Posterior vena cava (tissue), 2 donors: ENCODE data around the gene B4GALT1. TPM values are rescaled to one million over a fixed set of nuclear protein-coding genes. Genes with fewer than 3 reads are reported as not detected.

Source experiments
- DNase-seq: peaks from one replicate; pipeline ENCODE4 v3.0.0-alpha.2; 2020; ENCODE audit warnings: low spot score
- intact Hi-C, 2 donors: fragments of 100-400 bp; cut with DNase I; formaldehyde crosslinking; loops; one replicate each; pipeline versions ENCODE4 v1.14.1 to v1.14.2; 2022 to 2023
- long read RNA-seq, 2 donors: library from polyadenylated mRNA; unstranded; transcript quantifications; one replicate each; pipeline ENCODE4 v2.0.0, GENCODE V29; 2020 to 2021
- total RNA-seq, 2 donors: library from RNA; stranded (reverse); fragmentation: NEBNext Ultra II Directional; extraction: Animal tissue kit (Norgen Biotek cat#: 25700); gene quantifications; one replicate each; pipeline ENCODE4 v1.2.1, GENCODE V29; 2021
- donor health status: DM: yes; HTN: yes; CAD: no.
- donor health status: DM: yes; HTN: yes; CAD: no.

Gene B4GALT1
- 100 to 1,000 TPM in 1 of 2 donors, 10 to 100 TPM in 1; 76.8 to 107 TPM for total RNA-seq
- long read RNA-seq, donor 1, full-length matches to known transcripts = 1 of 21 reads
- long read RNA-seq, donor 1, partial matches to known transcripts = 2 of 21 reads
- long read RNA-seq, donor 1, other reads (novel, unspliced or antisense) = 18 of 21 reads
- long read RNA-seq, donor 2, full-length matches to known transcripts = 3 of 52 reads
- long read RNA-seq, donor 2, partial matches to known transcripts = 4 of 52 reads
- long read RNA-seq, donor 2, other reads (novel, unspliced or antisense) = 45 of 52 reads

GRCh38 chr9:33167084-33167971, at the start of gene B4GALT1:
Gene B4GALT1, minus strand, starts transcription at chr9:33167336. Its CDS starts 167 bp downstream, at chr9:33167169.
- intact Hi-C loops = loop anchor here in 1 of 2 donors (5.0 to 10.0 kb wide), 2 partner anchors 35 to 63 kb away; no protein-coding TSS in a partner anchor
- peak; percentile 99 for DNase-seq

DNA sequence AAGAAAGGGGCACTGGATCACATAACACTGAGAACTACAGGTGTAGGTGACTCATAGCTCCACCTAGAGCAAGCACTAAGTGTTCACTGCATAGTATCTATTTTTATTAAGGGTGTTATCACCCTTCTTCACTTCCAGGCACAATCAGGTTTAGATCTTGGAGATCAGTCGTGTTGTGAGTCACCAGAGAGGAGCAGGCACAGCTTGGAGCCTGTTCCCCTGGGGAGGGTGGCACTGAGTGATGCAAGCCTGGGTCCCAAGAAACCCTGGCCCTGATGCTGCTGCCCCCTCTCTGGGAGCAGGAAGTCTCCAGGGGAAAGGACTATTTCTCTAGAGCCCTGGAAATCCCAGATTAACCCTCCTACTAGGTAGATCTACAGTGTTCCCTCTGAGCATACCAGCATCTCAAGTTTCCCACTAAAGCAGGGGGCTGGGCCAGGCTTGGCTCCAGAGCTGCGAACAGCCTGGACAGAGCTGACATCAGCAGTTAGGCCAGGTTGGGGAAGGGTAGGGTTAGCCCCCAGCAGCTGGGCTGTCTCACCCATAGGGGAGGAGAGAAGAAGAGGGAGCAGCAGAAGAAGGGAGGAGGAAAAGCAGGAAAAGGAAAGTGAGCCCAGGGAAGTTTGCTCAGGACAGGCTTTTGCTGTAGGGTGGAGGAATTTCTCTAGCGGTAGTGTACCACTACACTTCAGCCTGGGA, 44.7 kb upstream of the B4GALT1 start:
- no peak for DNase-seq
- intact Hi-C loops = no loop called here

DNA sequence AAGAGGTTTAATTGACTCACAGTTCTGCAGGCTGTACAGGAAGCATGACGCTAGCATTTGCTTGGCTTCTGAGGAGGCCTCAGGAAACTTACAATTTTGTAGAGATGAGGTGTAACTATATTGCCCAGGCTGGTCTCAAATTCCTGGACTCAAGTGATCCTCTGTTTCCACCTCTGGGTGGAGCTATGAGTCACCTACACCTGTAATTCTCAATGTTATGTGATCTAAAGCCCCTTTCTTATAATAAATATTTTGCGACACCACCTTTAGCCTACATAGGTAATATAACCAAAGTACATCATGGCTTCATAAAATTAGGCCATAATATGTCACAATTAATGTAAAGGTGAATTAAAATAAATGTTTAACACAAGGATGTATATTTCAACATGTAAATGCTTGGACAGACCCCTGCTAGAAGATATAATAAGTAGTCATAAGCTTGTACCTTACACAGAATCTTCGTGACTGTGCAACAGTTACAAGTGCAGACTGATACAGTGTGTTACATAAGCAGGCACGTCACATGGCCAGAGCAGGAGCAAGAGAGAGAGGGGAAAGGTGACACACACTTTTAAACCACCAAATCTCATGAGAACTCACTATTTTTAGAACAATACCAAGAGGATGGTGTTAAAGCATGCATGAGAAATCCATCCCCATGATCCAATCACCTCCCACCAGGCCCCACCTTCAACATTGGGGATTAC, 43.0 kb upstream of the B4GALT1 start:
- intact Hi-C loops = no loop called here

GRCh38 chr9:33209394-33209793, 42.3 kb upstream of the B4GALT1 start:
- intact Hi-C loops = loop anchor here in 1 of 2 donors (10.0 kb wide), 1 partner anchor 55 kb away; no protein-coding TSS in a partner anchor
- DNase-seq = no peak

More for the DNA sequence above, 43.0 kb upstream of the B4GALT1 start:
- DNase-seq = no peak

GRCh38 chr9:33202552-33203201, 35.5 kb upstream of the B4GALT1 start:
- DNase-seq = peak; percentile 90
- intact Hi-C loops = loop anchor here (5.0 to 10.0 kb wide), 4 partner anchors 35 to 100 kb away; partner anchors contain the start of gene B4GALT1 (in 1 of the 2)

GRCh38 chr9:33202018-33202417, 34.9 kb upstream of the B4GALT1 start:
- intact Hi-C loops = loop anchor here (5.0 to 10.0 kb wide), 4 partner anchors 35 to 100 kb away; partner anchors contain the start of gene B4GALT1 (in 1 of the 2)
- no peak for DNase-seq

DNA sequence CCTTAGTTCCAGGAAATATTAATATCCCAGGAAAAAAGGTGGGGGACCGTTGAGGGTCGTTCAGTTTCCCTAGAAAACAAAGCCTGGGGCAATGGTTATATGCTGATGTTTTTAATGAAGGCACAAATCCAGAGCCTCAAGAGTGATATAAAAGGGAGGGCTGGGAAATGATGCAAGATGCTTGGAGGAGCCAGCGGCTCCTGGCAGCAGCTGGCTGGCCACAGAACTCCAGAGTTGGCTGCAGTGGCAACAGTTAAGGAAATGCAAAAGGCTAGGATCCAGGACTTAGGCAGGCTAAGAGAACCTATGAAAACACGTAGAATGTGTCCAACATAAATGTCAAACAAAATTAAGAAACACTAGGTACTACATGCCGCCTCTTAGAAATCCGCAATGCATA, 31.0 kb upstream of the B4GALT1 start:
- peak; percentile 91 for DNase-seq
- intact Hi-C loops = no loop called here

DNA sequence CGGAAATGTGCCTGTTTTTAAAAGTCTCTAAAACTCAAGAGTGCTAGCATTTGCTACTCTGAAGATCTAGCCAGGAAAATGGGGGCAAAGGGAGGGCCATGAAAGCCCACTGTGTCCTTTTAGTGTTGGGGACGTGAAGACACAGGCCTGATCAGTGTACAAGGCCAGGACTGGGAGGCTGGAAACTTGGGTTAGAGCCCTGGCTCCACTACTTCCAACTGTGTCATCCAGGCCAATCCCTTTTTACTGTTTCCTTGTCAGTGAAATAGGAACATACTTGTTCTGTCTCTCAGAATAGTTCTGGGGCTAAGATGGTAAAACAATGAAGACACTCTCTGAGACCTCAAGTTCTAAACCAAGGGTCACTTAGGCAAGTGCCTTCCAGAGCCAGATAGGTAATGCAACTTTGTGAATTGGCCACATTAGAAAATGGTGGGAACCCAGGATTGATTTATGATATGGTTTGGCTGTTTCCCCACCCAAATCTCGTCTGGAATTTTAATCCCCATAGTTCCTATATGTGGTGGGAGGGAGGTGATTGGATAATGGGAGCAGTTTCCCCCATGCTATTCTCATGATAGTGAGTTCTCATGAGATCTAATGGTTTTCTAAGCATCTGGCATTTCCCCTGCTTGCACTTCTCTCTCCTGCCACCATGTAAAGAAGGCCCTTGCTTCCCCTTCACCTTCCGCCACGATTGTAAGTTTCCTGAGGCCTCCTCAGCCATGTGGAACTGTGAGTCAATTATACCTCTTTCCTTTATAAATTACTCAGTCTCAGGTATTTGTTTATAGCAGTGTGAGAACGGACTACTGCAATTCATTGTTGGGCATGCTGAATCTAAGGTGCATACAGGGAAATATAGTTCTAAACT, 30.4 kb upstream of the B4GALT1 start:
- intact Hi-C loops = no loop called here
- DNase-seq = no peak

DNA sequence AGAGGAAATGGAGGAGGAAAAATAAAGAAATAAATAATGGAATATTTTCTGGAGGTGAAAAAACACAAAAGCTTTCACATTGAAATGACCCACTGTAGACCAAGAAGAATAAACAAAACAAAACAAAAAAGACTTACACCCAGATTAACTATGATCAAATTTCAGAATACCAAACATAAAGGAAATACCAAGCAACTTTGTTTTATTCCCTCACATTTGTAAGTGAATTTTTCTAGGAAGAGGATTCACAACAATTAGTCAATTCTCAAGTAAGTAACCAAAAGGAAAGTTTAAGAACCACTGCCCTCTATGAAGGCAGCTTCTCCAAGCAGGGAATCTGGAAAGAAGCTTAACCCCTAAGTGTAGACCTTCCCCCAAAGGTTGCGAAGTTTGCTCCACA, 29.6 kb upstream of the B4GALT1 start:
- intact Hi-C loops = no loop called here
- no peak for DNase-seq

GRCh38 chr9:33193818-33194217, 26.7 kb upstream of the B4GALT1 start:
- no peak for DNase-seq
- intact Hi-C loops = no loop called here

DNA sequence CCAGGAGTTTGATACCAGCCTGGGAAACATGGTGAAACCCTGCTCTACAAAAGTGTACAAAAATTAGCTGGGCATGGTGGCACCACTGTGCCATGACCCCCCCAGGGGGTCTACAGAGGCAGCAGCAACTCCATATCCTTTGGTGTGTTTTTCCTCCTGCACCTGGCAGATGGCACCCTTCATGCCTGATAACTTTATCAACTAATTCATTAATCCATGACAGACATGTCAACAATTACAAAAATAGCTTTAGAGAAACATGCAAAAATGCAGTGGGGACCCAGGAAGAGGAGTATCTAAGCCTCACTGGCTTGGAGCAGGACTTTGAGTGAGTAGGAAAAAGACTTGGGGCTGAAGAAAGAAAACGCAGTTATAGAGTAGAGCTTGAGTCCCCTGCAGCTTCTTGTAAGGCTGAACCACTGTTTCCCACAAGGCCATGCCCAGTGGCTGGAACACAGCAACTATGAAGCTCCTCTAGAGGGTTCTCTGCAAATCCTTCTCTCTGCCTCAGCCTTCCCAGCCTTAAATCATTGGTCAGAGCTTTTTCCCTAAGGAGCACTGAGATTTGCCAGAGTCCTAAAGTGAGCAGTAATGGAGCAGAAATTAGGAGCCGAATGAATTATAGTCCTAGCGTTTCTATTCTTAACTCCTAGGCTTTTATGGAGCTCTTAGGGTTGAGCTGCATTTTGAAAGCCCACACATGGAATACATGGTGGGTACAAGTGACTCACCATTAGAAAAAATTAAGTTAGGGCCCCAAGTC, 25.5 kb upstream of the B4GALT1 start:
- intact Hi-C loops = no loop called here
- DNase-seq = no peak

DNA sequence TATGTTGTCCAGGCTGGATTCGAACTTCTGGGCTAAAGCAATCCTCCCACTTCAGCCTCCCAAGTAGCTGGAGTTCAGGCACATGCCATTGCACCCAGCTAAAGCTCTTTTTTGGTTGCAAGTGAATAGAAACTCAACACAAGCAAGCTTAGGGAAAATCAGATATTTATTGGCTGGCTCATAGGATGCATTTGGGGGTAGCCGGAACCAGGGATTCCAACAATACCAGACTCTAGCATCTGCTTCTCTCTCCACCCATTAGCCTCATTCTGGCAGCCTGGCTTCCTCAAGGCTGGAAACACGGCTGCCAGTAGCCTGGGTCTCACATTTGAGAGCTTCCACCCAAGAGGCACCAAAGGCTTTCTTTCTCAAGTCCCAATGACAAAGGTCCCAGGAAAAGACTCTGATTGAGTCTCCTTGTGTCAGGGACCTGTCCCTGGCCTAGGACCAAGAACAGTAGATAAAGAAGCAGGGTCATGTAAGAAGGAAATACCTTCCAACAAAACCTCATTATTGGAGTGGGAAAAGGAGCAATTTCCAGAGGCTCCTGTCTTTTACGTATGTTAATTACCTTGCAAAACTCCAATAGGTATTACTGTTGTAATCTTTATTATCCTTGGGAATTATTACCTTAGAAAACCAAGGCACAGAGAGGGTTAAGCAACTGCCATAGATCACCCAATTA, 23.0 kb upstream of the B4GALT1 start:
- intact Hi-C loops = no loop called here
- no peak for DNase-seq

DNA sequence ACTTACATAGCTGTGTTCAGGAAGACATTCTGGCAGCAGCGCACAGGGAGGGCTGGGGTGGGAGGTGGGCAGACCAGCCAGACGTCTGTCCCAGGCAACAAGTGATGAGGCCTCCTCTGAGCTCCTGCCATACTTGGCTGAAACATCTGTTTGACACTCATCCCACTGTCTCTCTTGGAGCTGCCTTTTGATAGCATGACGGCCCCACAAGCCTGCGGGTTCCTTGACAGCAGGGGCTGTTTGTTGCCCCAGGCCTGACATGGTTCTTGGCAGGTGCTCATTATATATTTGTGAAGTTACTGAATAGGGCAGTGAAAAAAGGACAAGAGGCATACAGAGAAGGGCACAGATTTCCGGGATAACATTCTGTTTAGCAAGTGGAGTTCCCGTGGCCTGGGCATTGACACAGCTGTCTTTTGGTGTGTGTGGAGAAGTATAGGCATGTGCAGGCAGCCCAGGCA, 22.2 kb upstream of the B4GALT1 start:
- intact Hi-C loops = no loop called here

DNA sequence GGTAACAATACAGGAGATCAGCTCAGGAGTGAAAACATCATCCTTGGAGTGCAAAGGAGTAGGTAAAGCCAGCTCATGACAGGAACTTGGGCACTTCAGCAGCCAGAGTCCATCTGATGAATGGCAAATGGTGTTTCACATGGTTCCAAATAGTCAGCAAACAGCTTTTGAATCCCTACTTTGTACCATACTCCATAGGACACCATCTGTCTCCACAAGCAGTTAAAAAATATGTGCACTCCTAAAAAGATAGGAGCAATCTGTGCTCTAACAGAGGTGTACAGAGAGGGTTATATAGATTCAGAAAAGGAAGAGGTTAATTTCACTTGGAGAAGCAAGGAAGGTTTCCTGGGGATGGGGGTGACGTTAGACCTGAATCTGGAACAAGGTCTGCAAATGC, 21.6 kb upstream of the B4GALT1 start:
- intact Hi-C loops = no loop called here
- DNase-seq = no peak

More for the DNA sequence above, 22.2 kb upstream of the B4GALT1 start:
- no peak for DNase-seq

GRCh38 chr9:33187519-33188218, 20.5 kb upstream of the B4GALT1 start:
- no peak for DNase-seq
- intact Hi-C loops = no loop called here
